Posterior vena cava (tissue), 2 donors: ENCODE data around the gene PATL2. TPM values are rescaled to one million over a fixed set of nuclear protein-coding genes. Genes with fewer than 3 reads are reported as not detected.
"Not testable (repeated sequence)": the region's sequence is repeated elsewhere in the genome, so short reads cannot be mapped to it uniquely, and the experiment has no call there.

Experiments
- DNase-seq: peaks from one replicate; pipeline ENCODE4 v3.0.0-alpha.2; 2020; ENCODE audit warnings: low spot score
- intact Hi-C, 2 donors: fragments of 100-400 bp; cut with DNase I; formaldehyde crosslinking; loops; one replicate each; pipeline versions ENCODE4 v1.14.1 to v1.14.2; 2022 to 2023
- total RNA-seq, 2 donors: library from RNA; stranded (reverse); fragmentation: NEBNext Ultra II Directional; extraction: Animal tissue kit (Norgen Biotek cat#: 25700); gene quantifications; one replicate each; pipeline ENCODE4 v1.2.1, GENCODE V29; 2021
- donor health status: DM: yes; HTN: yes; CAD: no.
- donor health status: DM: yes; HTN: yes; CAD: no.

Gene PATL2
- total RNA-seq, 2 donors from 2014 or later, result 1.0 to 2.2 TPM

DNA sequence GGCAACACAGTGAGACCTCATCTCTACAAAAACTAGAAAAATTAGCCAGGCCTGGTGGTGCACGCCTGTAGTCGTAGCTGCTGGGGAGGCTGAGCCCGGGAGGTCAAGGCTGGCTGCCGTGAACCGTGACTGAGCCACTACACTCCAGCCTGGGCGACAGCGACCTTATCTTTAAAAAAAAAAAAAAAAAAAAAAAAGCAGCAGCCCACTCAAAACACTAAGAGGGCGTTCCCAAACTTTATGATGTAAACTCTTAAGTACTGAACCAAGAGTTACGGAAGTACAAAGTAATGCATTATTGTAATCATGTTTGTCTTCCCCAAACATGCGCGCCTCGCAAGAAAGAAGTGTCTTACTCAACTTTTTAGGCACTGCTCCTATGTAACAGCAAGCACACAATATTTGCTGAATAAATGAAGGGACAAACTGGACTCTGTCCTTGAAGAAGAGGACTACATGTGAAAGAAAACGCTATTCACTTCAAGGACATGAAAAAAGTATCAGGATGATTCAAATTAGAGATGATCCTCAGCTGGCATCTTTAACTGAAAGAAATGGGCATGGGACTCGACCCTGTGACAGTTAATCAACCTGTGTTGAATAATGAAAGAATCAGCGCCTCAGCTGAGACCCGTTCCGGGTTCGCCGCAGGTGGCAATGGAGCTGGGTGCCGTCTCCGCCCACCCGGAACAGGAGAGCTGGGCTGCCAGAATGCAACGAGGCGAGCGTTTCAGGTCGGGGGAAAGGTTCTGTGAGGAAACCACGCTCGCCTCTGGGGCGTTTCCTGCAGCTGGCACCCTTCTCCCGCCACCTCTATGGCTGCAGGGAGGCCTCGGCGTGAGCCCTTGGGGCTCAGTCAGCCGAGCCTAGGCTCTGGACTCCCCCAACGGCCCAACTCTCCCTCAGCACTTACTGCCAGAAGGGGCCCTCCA, 48.4 kb downstream of the PATL2 start:
- intact Hi-C loops, result loop anchor here (5.0 kb wide), 1 partner anchor 75 kb away; the partner anchor contains the start of gene TRIM69 (in 2 of the 2)
- peak; percentile 86 for DNase-seq

GRCh38 chr15:44661576-44661975, 49.5 kb downstream of the PATL2 start:
- intact Hi-C loops, result loop anchor here (5.0 kb wide), 1 partner anchor 76 kb away; the partner anchor contains the start of gene TRIM69 (in 2 of the 2)
- no peak for DNase-seq

- intact Hi-C loops, result no loop called here
- no peak for DNase-seq
These were observed 52.1 kb downstream of the PATL2 start for GRCh38 chr15:44659056-44659455.

DNA sequence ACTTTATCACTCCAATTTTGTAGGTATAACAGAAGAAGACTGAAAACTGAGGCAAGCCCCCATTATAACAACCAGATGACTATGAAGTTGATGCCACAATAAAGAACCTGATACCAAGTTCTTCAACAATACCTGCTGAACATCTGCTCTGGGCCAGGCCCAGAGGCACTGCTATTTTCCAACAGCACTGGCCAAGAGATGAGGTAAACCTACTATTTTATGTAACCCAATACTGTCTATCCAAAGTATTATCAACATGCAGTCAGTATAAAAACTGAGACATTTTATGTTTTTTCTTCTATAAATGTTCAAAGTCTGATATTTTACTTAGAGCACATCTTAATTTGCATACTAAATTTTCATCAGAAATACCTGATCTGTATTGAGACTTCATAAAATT, 53.7 kb downstream of the PATL2 start:
- no peak for DNase-seq
- intact Hi-C loops, result no loop called here

DNA sequence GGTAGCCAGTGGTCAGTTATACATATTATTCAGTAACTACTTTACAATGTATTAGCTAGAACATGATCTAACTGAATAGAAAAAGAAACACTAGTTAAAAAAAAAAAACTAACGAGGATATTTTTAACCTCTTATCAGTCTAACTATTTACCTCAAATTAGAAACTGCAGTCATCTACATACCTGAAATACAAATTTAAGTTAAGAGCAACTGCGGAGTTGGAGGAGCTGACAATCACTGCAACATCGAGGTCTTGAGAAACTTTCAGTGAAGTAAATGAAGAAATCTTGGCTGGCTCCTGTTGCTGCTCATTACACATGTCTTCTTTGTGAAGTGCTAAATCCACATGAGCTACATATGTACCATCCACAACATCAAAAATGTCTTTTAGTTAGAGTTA, 54.2 kb downstream of the PATL2 start:
- intact Hi-C loops, result no loop called here
- DNase-seq, result no peak

GRCh38 chr15:44656298-44656697, 54.8 kb downstream of the PATL2 start:
- intact Hi-C loops, result no loop called here

DNA sequence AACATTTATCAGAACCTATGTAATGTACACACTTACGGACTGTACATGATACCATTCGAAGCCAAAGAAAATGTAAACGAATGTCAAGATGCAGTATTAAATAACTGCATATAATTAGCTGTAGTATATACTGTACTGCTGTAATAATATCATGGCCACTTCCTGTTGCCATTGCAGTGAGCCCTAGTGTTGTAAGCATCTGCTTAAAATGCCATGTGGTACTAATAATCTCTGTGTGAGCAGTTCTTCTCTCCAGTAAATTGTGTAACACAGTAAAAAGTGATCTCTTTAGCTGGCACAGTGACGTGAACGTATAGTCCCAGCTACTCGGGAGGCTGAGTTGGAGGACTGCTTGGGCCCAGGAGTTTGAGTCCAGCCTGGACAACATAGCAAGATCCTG, 56.3 kb downstream of the PATL2 start:
- DNase-seq, result no peak
- intact Hi-C loops, result no loop called here

More at GRCh38 chr15:44656298-44656697, 54.8 kb downstream of the PATL2 start:
- DNase-seq, result no peak

- intact Hi-C loops, result no loop called here
- DNase-seq, result no peak
These were observed 63.5 kb downstream of the PATL2 start for GRCh38 chr15:44647637-44648036.

DNA sequence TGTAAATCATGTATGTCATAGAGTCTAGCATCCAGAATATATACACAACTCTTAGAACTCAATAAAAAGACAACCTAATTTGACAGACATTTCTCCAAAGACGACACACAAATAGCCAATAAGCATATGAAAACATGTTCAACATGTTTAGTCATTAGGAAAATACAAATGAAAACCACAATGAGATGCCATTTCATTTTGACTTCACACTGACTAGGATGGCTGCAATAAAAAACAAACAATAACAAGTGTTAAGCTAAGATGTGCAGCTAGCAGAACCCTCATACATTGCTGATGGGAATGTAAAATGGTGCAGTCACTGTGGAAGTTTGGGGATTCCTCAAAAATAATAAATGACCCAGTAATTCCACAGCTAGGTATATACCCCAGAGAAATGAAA, 64.1 kb downstream of the PATL2 start:
- intact Hi-C loops, result no loop called here
- no peak for DNase-seq

DNA sequence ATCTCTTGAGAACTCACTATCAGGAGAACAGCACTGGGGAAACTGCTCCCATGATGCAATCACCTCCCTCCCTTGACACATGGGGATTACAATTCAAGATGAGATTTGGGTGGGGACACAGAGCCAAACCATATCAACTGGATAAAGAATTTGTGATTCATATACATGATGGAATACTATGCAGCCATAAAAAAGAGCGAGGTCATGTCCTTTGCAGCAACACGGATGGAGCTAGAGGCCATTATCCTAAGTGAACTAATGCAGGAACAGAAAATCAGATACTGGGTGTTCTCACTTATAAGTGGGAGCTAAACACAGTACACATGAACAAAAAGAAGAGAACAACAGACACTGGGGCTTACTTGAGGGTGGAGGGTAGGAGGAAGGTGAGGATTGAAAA, 64.7 kb downstream of the PATL2 start:
- intact Hi-C loops, result no loop called here
- DNase-seq, result no peak

DNA sequence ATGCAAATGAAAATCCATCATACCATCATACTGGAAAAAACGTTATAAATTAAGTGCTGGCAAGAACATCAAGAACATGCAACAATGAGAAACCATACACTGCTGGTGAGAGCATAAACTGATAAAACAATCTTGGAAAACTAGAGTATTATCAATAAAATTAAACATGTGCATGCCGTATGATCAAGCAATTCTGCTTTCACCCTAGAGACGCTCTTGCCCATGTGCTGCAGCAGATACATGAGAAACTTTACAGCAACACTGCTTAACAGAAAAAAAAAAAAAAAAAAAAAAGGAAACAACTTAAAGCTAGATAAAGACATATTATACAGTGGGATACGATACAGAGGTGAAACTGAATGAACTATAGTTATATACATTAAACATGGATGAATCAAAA, 69.5 kb downstream of the PATL2 start:
- intact Hi-C loops, result no loop called here
- no peak for DNase-seq

GRCh38 chr15:44636976-44637375, 74.1 kb downstream of the PATL2 start:
- intact Hi-C loops, result no loop called here
- no peak for DNase-seq

DNA sequence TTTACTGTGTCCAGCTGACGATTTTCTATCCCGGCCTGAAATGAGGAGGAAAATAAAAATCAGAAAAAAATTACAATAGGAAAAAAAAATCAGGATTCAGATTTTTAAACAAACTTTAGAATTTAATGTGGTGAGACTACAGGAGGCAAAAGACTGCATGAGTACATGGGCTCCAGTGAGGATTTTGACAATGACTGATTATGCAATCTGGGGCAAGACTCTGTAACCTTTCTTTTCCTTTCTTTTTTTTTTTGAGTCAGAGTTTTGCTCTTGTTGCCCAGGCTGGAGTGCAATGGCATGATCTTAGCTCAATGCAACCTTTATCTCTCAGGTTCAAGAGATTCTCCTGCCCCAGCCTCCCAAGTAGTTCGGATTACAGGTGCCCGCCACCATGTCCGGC, 77.5 kb downstream of the PATL2 start:
- intact Hi-C loops, result no loop called here
- no peak for DNase-seq

GRCh38 chr15:44625286-44625685, 85.8 kb downstream of the PATL2 start:
- DNase-seq, intact Hi-C loops: not testable (repeated sequence)

DNA sequence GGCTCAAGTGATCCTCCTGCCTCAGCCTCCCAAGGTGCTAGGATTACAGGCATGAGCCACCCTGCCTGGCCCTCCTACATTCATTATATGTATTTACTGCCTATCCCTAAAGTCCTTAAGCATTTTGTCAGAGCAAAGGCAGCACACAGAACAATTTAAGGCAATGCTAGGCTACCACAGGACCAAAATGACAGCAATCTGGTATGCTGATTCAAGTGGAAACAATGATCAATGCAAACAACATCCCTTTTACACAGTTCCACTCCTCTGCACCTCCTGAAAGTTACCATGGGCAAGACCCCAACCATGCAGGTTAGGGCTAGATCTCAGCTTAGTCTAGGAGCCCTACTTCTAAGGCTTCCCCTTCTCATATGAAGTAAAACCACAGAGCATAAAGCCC, 87.9 kb downstream of the PATL2 start:
- no peak for DNase-seq
- intact Hi-C loops, result no loop called here

GRCh38 chr15:44620081-44620480, 91.0 kb downstream of the PATL2 start:
- intact Hi-C loops, result no loop called here

DNA sequence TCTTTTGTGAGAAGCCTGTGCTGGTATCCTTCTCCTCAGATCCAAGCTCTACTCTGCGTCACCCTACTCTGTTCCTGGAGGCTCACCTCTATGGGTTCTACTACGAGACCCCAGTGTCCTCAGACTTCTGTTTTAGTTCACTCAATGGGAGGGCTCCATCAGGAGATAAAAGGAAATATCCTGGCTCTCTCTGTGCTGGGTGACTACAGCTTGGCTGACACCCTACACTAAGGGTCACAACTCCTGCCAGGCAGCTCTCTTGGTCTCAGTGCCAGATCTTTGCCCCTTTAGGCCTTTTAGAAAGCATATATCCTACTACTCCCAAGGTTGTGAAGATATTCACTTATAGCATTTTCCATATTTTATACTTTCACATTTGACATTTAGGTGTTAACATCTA, 94.1 kb downstream of the PATL2 start:
- DNase-seq, result no peak
- intact Hi-C loops, result no loop called here

More at GRCh38 chr15:44620081-44620480, 91.0 kb downstream of the PATL2 start:
- no peak for DNase-seq
